GM18505 (cell line): ENCODE data around the gene CFAP68.
"Not testable (repeated sequence)": the region's sequence is repeated elsewhere in the genome, so short reads cannot be mapped to it uniquely, and the experiment has no call there.

Experiments used
- ATAC-seq: cut with Tn5 transposase; IDR thresholded peaks from one replicate; pipeline ENCODE4 v1.9.1; 2021; ENCODE audit not compliant: unreplicated experiment
- POLR2A ChIP-seq: IDR thresholded peaks from 4 replicates; pipeline ENCODE4 v1.6.1; 2011; ENCODE audit warnings: borderline replicate concordance; ENCODE audit not compliant: insufficient read depth, insufficient read length; ENCODE audit errors: extremely low read depth

CFAP68 gene

DNA sequence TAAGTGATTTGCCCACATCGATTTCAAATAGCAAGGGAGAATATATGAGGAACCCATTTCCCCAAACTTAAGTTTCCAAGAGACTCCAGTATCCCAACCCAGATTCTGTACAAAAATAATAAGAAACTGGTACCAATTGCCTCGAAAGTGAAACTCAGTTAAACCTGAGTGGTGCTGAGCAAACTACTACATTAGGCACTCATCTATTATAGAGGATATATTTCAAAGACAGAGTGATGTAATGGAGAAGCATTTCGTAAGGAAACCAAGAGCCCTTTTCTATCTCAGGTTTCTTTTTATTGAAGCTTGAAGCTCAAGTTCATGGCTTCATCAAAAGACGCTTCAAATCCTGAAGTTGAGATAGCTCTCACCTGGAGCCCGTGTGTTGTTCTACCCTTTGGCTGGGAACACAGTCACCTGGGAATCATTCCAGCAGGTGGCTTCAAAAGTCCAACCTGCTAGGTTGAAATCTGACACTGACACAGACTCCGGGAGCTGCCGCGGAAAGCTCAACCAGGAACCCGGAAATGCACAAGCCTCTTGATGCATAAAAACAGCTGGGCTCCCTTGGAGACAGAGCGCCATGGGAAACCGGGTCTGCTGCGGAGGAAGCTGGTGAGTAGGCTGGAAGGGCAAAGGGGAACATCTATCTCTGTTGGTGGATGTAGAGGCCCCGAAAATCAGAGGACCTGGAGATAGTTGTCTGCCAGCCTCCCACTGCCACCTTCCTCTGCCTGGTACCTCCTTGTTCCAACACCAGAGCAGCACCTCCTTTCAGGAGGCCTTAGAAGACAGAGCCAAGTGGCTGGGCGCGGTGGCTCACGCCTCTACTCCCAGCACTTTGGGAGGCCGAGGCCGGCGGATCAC lies 39.3 kb downstream of the CFAP68 start, which contains the start of gene C11orf52:
Gene C11orf52, plus strand, starts transcription at position 524 of the 867 bp plus-strand sequence. Its CDS starts 60 bp downstream, at position 584.
- ATAC-seq: no peak
- no peak for TF ChIP-seq POLR2A

DNA sequence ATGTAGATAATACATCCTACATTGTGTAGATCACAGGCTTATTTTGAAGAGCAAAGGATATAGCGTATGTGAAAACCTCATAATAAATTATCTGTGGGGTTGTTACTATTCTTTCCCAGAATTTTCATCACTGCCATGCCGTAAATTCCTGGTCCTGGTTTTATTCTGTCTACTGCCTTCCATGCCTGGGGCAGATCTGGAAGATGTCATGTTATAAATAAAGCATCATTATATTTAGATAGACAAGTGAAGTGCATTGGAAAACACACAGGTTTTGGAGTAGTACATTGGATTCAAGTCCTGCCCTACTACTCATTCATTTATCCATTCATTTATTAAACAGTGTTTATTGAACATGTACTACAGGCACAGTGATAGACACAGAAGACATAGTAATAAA lies 41.6 kb downstream of the CFAP68 start:
- ATAC-seq: no peak
- no peak for TF ChIP-seq POLR2A

DNA sequence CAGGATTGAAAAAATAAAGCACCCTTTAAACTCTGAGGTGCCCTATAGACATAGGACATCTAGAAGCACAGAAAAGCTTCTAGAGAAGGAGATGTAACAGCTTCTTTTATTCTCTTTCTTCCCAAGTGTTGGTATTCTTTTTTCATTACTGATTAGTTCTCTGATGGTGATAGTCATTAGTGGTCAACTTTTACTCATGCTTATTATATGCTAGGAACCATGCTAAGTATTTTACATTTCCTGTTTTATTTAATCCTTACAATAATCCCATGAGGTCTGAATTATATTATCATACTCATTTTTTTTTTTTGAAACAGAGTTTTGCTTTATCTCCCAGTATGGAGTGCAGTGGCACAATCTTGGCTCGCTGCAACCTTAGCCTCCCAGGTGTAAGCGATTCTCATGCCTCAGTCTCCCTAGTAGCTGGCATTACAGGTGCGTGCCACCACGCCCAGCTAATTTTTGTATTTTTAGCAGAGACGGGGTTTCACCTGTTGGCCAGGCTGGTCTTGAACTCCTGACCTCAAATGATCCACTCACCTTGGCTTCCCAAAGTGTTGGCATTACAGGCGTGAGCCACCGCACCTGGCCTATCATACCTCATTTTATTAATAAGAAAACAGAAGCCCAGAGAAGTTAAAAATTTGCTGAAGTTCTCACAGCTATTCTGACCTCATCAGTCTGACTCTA lies 42.3 kb downstream of the CFAP68 start:
- no peak for TF ChIP-seq POLR2A
- no peak for ATAC-seq

DNA sequence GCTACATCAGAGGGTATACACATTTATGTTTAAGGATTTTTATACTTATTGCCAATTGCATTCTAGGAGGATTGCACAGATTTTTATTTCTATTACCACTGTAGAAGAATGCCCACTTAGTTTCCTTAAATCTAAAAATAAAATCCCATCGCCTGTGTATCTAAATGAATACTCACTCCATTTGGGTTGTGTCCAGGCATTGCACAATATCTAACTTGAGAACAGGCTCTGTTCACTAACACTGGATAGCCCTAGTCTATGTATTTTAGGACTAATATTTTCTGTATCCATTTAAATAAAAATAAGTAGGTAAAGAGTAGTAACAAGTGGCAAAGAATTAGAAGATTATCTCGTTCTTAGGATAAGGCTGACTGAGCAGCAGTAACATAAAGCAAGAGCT lies 43.5 kb downstream of the CFAP68 start:
- no peak for ATAC-seq
- TF ChIP-seq POLR2A: no peak

DNA sequence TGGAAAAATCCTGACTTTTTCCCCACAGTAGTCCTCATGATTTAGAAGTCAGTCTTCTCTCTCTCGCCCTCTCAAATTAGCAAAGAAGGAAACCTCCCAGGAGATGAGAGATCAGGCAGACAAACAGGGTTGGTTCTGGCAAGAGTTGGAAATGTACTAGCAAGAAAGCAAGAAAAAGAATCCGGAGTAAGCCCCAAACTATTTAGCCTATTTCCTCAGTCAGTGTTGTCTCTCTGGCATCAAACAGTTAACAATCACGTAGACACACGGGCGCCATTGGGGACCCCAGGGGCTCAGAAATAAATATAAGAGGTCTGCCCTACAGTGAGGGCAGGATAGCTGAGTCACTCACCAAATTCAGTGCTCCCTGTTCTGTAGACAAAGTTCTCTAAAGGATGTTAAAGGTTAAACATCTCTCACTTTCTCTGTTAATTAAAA lies 44.0 kb downstream of the CFAP68 start:
- TF ChIP-seq POLR2A: no peak
- ATAC-seq: no peak

DNA sequence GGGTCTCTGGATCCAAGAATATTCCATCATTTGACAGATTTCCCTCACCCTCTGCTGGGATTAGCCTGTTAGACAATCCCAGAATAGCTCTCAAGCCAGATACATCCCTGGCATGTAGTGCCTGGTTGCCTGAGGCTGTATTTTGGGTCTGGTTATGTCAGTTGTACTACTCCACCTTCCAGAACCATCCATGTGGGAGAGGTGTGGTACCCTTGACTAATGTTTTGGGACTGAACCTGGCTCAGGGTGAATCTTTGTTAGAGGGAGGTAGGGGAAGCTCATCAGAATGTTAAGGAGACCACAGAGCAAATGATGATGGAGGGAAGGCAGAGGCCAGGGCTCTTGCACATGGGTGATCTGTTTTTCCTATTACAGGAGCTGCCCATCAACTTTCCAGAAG lies 44.6 kb downstream of the CFAP68 start:
- no peak for TF ChIP-seq POLR2A
- ATAC-seq: no peak

DNA sequence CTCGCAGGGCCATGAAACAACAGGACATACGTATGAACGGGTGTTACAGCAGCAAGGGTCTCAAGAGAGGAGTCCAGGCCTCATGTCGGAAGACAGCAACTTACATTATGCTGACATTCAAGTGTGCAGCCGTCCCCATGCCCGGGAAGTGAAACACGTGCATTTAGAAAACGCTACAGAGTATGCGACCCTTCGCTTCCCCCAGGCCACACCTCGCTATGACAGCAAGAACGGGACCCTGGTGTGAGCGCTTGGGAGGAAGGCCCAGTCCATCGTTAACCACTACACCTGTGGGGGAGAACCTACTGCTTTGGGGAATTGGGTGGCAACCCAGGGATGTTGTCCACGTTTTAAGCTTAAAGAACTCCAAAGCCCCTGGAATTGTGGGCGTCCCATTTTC lies 46.6 kb downstream of the CFAP68 start:
- ATAC-seq: no peak
- TF ChIP-seq POLR2A: no peak

DNA sequence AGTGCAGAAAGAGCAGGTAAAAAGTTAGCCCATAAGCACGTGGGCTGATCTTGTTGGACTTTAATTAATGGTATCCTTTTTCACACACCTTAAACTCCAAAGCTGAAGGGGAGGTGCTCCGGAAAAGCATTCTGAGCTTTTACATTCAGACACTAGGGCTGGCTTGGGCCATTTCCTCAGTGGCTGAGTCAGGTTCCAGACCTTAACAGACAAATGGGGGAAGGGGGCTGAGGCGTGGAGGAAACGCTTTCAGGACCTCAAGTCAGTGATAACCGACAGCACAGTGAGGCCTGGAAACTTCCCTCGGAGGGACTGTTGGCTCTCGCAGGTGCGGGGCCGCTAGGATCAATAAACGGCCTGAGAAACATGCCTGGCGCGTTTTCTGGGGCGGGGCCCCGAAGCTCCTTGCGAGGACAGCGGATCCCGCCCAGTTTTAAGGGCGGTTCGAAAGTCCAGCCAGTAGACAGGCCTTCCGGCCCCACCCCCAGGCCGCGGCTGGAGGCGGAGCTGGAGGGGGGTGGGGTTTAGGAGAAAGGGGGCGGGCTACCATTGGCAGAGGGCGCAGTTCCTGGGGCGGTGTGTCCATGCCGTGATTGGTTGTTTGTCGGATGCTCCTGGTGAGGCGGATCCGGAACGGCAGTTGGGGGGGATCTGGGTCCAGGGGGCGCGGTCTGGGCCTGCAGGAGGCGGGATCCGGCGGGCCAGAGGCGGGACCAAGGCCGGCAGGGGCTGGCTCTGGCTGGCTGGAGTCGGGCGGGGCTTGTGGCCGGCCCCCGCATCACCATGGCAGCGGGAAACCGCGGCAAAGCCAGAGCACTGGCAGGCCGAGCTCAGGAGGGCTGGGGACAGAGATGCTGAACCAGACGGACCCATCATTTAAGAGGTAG lies 47.4 kb downstream of the CFAP68 start:
- peak; percentile 89 for ATAC-seq
- TF ChIP-seq POLR2A: peak; percentile 75

DNA sequence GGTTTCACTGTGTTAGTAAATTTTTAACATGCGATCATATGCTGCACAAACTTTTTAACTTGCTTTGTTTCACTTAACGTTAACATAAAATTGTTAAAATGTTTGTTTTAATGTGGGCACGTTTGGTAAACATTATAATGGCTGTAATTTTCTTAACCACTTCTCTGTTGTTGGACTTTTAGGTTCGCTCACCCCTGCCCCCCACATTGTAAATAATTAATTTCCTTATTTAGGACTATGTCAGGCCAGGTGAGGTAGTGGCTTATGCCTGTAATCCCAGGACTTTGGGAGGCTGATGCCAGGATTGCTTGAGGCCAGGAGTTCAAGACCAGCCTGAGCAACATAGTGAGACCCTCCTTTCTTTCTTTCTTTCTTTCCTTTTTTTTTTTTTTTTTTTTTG lies 51.1 kb downstream of the CFAP68 start:
- no peak for ATAC-seq
- no peak for TF ChIP-seq POLR2A

DNA sequence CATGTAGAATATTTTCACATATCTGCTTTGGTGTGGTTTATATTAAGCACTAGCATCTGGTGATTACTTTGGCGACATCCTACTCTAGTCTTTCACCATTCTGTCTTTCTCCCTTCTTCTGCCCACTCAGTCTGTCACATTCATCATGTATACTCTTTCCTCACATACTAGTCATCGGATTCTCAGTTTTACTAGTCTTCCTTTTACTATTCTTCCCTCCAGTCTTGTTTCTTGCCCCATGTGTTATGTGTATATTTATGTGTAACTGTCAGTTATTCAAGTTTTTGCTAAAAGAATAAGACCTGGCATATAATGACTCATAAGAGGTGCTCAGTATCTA lies 53.2 kb downstream of the CFAP68 start:
- ATAC-seq: no peak
- TF ChIP-seq POLR2A: no peak

DNA sequence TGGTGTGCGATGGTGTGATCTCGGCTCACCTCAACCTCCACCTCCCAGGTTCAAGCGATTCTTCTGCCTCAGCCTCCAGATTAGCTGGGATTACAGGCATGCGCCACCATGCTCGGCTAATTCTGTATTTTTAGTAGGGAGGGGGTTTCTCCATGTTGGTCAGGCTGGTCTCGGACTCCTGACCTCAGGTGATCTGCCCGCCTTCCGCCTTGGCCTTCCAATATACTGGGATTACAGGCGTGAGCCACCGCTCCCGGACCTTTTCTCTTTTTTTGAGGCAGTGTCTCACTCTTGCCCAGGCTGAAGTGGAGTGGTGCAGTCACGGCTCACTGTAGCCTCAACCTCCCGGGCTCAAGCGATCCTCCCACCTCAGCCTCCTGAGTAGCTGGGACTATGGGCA lies 53.8 kb downstream of the CFAP68 start:
- ATAC-seq: not testable (repeated sequence)

DNA sequence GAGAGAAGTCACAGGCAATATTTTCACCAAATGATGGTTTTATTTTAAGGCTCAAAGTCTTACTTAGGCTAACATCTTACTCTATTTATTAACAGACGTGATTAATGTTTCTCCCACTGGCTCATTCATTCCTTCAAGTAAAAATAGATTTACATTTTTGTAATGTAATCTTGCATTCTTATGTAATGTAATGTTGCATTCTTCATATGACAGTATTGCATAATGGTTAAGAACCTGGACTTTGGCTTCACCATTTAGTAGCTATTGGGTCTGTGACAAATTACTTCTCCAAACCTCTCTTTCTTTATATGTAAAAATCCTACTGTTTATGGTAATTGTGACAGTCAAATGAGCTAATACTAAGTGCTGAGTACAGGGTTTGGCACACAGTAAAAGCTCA lies 54.5 kb downstream of the CFAP68 start:
- no peak for ATAC-seq
- no peak for TF ChIP-seq POLR2A

DNA sequence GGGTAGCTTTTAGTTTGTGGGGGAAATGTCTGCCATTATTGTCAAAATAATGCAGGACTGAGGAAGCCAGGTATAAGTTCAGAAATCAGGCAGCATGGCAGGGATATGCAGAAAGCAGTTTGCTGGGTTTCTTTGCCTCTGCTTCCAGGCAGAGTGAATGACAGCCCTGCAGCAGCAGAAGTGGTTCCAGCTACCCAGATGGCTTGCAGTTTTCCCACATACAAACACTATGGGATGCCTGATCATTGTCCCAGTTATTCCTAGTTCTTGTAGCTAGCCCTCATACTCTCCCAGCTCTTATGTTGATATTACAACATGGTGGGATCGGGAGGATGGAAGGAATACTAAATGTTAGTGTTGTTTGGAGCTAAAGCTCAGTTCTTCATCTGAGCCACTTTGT lies 55.0 kb downstream of the CFAP68 start:
- no peak for ATAC-seq
- no peak for TF ChIP-seq POLR2A
